GM12801 (cell line): ENCODE data around the gene ZFHX2.

Source experiments
- TF ChIP-seq, protein P1 (sequence below): IDR thresholded peaks from one replicate; pipeline ENCODE4 v1.5.1; 2011; ENCODE audit warnings: control low read depth; ENCODE audit not compliant: insufficient read length; ENCODE audit errors: extremely low read depth

ZFHX2 gene

DNA sequence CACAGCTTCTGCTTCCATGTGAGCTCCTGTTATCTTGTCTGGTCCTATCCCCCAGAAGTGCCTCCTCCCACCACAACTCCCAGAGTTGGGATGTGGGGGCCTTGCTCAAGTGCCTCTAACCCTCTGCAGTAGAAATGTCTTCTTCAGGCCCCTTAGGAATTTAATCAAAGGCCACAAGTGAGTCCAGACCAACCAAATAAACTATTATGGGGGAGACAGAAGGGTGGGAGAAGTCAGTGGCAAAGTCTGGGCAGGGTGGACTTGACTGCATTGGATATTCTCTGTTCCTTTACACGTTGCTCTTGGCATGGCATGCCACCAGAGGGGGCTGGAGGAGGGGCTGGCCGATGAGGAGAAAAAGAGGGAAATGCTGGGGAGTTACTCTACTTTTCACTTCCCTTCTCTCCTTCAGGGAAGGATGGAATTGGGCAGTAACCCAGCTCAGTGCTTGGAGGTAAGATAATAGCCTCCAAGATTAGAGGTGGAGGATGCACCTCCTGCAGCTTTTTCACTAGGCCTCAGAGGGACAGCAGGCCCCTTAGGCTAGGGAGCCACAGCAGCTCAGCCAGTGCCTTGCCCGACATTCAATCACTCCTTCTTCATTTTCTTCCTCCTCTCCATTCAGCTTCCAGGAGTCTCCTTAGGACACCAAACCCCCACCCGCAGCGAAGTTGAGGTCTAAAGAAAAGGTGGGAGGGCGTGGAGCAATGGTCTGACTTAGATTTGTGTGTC lies 17.2 kb upstream of the ZFHX2 start:
- TF ChIP-seq, protein P1, sequence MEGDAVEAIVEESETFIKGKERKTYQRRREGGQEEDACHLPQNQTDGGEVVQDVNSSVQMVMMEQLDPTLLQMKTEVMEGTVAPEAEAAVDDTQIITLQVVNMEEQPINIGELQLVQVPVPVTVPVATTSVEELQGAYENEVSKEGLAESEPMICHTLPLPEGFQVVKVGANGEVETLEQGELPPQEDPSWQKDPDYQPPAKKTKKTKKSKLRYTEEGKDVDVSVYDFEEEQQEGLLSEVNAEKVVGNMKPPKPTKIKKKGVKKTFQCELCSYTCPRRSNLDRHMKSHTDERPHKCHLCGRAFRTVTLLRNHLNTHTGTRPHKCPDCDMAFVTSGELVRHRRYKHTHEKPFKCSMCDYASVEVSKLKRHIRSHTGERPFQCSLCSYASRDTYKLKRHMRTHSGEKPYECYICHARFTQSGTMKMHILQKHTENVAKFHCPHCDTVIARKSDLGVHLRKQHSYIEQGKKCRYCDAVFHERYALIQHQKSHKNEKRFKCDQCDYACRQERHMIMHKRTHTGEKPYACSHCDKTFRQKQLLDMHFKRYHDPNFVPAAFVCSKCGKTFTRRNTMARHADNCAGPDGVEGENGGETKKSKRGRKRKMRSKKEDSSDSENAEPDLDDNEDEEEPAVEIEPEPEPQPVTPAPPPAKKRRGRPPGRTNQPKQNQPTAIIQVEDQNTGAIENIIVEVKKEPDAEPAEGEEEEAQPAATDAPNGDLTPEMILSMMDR = no peak

DNA sequence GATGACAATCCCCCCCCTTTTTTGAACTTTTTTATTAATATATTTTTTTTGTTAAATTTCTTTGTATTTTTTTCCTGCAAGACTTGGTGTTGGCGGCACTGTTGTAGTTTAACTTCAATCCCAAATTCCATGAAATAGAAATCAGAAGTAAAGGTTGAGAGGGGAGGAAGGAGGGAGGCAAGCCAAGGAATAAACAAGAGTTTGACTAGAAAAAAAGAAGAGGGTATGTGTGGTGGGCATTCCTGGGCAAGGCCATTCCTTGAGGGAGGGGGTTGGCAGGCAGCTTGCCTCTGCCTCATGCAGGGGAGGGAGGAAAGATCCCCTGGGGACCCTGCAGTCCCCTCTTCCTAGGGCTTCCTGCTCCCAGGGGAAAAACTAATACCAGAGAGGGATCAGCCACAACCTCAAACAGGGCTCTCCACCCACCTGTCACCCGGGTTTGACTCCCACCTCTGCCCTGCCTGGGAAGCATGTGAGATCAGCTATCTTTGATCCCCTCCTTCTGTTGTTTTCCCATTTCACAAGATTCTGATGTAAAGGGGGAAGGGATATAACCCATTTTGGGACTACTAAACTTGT lies 16.5 kb upstream of the ZFHX2 start:
- TF ChIP-seq, protein P1 = no peak

DNA sequence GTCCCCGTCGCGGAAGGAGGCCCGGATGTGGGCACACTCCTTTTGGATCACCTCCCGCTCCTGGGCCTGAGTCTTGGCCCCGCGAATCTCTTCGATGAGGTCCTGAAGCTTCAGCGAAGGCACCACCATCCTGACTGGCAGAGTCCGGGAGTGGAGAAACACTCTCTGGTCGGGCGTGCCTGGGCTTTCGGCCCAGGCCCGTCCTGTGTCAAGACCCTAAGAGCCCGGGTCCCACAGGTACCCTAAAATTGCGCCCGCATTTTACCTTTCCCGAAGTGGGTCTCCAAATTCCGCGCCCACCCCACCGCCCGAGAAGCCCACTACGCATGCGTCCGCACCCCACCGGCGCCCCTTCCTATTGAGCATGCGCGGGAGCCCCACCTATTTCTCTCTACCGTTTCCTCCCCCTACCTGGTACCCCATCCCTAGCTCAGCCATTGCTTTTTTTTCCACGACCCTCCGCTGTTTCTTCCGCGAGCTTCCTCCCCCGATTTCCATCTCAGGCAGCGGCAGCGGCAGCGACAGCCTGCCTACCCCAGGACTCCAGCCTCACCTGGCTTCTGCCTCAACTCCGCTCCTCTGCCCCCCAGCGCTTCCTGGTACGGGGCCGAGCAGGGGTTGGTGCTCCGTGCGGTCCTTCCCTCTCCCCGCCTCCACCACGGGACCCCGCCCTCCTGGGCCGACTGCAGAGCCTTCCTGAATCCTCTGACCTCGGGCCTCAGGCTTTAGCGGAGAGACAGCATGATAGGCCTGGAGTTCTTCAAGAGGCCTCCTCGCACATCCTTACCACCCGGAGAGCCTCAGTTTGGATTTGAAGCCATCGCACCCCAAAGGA lies 15.8 kb upstream of the ZFHX2 start, which contains the start of gene AP1G2:
Gene AP1G2, minus strand, starts transcription at position 606 of the 835 bp plus-strand sequence. Its CDS starts 477 bp downstream, at position 129.
- TF ChIP-seq, protein P1 = no peak

DNA sequence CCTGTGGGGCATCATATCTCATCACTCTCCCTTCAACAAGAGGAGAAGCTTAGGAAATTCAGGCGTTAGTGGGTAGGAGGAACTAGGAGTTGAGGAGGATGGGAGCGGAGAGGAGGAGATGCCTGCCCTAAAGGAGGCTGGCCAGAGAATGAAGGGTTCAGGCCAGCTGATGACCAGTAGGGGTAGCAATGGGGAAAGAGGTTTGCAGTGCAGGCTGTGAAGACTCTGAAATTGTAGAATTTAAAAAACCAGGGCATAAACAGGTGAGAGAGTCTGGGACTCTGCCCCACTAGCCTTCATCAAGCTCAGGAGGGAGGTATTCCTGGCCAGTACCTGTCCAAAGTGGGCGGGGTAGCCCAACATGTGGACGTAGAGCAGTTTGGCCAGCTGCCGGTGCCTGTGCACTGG lies 15.2 kb upstream of the ZFHX2 start:
- TF ChIP-seq, protein P1 = no peak

DNA sequence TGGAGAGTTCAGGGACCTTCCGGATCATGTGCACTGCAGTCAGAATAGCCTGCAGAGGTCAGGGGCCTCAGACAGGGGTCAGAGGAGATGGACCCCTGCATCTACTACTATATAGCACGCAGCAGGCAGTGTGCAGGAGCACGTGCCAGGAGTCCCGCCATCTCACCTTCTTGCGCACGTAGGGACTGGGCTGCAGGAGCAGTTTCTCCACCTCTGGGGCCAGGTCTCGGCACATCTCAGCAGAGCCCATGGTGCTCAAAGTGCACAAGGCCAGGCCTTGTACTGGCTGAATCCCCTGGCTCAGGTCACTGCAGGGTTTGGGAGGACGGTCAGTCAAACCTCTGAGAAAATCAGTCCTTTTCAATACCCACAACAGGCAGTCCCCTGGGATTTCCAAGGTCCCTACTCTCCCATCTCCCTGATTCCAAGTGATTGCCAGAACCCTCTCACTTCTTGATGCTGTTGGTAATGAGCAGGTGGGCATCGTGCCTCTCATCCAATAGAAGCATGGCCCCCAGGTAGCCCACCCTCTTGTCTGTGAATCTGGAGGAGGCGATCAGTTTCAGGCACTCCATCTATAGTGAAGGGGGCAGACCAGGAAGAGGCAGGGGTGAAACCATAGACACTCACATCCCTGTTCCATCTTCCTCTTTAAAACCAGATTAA lies 14.7 kb upstream of the ZFHX2 start:
- TF ChIP-seq, protein P1 = no peak

DNA sequence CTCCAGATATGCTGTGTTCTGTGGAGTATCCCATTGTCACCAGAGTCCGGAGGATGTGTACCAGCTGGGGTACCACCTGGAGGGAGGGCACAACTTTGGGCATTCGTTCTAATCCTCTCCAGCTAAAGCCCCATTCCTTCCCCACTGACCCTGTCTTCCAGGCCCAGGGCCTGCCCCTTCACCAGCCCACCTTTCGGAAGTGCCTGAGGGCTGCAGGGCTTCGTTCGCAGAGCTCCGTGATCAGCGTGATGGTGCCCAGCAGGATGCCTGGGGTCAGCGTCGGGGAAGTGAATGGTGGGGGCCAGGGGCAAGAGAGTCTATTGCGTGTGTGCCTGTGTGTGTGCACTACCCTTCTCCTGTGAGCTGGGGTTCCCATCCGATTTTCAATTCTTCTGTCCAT lies 14.1 kb upstream of the ZFHX2 start:
- TF ChIP-seq, protein P1 = no peak

DNA sequence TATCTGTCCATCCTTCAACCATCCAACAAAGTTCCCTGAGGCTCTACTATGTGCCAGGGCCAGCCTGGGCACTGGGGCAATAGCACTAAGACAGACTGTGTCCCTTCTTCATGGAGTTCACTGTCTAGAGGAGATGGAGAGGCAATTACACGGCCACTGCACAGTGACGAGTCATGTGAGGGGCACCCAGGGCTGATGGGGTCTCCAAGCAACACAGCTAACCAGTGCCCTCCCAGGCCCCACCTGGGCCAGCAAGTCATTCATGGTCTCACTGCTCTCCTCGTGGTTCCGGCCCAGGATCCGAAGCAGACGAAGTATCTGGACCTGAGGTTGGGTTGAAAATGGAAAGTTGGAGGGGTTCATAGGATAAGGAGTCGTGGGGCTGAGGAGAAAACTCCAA lies 13.3 kb upstream of the ZFHX2 start:
- TF ChIP-seq, protein P1 = no peak
